MM.1S (cell line): Measurements from ENCODE around the gene PDS5B.

ENCODE experiments used
- CTCF ChIP-seq: fragments of 300-600 bp; sonication (generic); IDR thresholded peaks from 2 replicates; pipeline ENCODE4 v1.5.1; 2016; ENCODE audit warnings: antibody characterized with exemption, low read length, mixed read lengths
- EZH2 ChIP-seq: fragments of 300-600 bp; sonication (generic); optimal IDR thresholded peaks from 2 replicates; pipeline ENCODE3; 2017; ENCODE audit warnings: low read depth, mild to moderate bottlenecking, antibody characterized with exemption, low read length, mixed read lengths
- EZH2phosphoT487 ChIP-seq: fragments of 300-600 bp; sonication (generic); IDR thresholded peaks from 2 replicates; pipeline ENCODE4 v1.6.1; 2018; ENCODE audit warnings: antibody characterized with exemption, low read length

- TF ChIP-seq CTCF (no peak), EZH2 (no peak), EZH2phosphoT487 (no peak)
Measured at GRCh38 chr13:32659736-32660135, 73.5 kb downstream of the PDS5B start.
